Endometrium (tissue), 2 donors: ENCODE measurements around the gene FANCC.

Experiments
- FAIRE-seq: peaks from 2 replicates; lab custom pipeline; 2012; peaks lifted over from hg19 to GRCh38; lab: Jason Lieb, UNC
- donor health status: control.
- donor health status: control.

FANCC gene

DNA sequence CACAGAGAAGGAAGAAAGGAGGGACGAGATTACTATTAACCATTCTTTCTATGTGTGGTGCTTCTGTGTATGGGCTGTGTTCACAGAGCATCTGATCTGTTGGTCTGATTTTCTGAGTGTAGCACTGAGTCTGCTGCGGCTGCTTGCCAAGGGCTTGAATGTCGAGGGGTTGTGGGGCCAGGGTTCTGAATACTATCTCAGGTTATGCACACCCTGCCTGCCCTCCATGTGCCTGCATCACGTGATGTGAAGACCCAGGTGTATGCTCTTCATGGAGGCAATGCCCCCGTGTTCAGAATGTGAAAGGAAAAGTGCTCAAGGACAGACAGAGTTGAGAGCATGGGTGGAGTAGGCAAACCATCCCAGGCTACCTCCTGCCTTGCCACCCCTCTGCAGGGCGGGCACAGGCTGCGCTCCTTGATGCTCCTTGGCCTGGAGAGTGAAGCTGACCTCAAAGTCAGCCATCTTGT lies 254.9 kb downstream of the FANCC start:
- FAIRE-seq = no peak

DNA sequence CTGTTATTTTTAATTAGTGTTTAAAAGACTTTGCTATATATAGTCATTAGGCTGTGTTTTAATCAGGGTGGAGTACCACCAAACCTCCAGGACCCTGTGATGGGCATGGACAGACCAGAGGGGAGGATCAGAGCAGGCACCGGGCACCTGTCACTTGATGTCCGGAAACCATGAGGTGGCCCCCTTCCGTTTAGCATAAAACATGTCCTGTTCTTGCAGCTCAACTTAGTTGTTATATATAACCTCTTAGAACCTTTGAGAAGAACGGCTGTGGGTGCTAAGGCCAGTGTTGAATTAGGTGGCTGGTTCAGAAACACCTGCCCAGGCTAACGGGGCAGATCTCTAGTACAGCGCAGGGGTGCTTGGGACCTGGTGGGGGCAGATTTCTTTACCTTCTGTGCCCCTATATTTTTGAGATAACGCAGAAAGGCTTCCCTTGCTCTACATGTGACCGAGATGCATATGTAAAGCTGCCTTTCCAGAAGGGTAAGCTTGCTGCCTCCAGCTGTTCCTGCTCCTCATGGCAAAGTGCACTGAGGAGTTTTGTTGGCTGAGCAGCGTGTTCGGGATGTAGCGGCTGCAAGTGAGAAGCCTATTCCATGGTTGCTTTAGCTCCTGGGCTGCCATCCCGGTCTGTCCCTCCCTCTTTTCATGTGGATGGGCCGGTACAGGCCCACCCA lies 255.5 kb downstream of the FANCC start:
- no peak for FAIRE-seq

DNA sequence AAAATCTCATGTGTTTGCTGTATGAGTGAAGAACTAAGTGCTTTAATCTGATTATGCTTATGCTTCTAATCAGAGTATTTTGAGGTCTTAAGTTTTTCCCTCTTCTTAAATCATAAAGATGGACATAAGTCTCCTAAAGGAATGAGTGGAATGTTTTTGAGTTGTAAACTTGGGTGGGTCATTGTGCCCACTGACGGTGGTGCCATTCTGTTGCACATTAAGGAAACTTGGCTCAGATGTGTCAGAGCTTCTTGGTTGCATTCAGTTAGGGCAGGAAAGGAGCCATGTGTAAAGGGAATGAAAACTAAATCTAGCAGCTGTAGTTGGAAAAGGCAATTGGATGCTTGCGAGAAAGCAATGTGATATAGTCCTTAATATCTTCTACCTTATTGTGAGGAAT lies 256.6 kb downstream of the FANCC start:
- no peak for FAIRE-seq

DNA sequence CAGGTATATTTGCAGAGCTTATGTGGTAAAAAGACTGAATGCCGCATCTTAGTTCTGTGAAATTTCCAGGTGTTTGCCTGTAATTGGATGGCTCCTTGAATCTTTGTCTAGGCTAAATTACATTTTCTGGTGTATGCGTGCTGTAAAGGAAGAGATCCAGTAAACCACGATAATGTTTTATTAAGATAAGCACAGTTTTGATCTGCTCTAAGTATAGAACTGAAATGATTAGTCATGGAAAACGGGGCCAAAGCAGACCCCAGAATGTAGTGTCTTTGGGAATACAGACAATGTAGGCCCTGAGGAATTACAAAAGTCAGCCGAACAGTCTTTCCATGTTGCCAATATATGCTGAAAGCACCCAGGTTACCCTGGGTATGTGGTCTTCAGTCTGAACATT lies 257.3 kb downstream of the FANCC start:
- no peak for FAIRE-seq

DNA sequence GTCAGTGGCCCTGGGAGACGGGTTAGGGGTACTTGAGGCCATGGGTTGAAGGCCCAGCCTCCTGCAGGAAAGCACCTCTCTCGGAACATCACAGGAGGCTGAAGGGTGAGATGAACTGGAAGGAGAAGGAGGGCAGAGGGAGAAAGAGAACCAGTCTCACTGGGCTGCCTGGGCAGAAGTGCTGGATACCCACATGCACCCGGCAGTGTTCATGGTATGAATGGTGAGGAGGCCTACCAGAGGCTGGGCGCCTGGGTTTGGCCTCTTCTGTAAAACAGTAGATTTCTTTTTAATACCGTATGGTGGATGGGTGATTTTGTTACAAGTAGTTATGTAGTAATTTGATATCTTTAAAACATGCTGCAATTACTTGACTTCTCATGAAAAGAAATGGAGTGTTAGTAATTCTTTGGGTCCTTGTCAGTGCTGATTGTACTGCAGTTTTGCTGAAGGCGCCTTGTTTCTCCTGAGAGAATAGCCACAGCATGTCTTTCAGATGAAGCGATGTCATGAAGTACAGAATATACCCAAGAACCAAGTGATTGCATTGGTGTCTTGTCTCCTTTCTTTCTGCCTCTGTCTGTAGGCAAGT lies 258.6 kb downstream of the FANCC start:
- no peak for FAIRE-seq

DNA sequence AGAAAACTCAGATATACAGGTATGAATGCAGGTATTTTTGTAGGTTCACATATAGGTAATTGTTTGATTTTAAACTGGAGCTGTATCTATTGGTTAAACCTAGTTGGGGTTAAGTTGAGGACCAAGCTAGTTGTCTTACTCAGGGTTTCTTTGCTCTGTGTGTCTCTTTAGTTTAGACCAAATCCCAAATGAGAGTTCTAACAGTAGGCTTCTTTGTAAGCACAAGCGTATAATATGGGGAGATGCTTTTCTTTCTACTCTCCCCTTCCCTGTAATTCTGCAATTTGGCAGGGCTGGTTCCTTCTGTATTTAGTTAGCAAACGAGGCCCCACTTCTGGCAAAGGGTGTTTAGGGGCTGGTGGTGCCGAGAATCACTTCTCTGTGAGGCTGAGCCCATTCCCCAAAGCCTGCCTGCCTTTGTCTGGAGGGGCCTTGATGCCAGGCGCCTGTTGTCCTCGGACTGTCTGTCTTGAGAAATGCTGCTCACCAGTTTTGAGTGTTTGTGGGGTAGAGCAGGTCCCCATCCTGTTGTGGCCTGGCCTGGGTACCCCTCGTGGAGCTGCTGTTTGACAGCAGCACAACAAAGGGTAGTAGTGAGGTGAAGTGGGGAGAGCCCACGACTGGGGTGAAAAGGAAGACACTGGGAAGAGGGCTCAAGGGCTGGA lies 259.3 kb downstream of the FANCC start:
- no peak for FAIRE-seq

DNA sequence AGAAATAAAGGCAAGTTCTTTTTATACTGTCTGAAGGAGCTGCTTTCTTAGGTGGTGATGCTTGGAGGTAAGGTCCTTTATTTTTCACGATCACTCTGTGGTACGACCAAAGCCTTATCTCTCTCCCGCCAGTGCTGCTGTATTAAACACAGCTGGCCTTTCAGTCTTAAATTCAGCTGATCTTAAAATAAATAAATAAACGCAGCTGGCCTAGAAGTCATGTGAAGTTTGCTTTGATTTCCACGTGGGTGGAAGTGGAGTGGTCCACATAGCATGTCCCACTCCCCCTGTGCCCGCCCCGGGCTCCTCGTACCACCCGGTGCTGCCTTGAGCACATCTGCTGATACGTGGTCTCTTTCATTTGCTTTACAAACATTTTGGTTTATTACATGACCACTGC lies 260.4 kb downstream of the FANCC start:
- no peak for FAIRE-seq

DNA sequence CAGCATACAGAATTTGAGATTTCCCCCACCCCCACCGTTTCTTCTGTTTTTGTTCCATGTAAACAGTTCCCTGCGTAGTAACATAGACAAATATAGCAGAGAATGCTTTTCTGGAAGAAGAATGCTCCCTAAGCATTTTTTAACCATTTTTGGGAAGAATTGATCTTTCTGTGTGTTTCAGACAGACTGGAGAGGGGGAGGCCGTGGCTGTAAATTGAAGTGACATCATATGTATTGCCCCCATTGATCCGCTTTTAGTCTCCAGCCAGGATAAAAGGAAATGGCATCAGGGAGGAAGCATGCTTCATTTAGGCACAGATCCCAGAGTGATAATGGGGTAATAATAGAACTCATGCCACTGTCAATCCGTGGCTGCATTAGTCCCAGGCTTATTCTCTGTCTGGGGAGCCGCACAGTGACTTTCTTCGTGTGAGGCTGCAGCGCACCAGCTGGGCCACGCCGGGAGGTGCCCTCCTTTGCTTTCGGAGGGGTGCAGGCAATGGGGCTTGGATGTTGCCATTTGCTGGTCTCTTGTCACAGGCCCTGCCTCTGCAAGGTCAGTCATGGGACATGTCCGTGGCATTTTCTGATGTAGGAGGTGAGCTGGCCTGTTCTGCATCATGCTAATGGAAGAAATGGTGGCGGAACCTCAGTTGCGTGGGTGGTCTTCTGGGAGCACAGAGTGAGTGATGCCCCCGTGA lies 261.5 kb downstream of the FANCC start:
- FAIRE-seq = no peak

DNA sequence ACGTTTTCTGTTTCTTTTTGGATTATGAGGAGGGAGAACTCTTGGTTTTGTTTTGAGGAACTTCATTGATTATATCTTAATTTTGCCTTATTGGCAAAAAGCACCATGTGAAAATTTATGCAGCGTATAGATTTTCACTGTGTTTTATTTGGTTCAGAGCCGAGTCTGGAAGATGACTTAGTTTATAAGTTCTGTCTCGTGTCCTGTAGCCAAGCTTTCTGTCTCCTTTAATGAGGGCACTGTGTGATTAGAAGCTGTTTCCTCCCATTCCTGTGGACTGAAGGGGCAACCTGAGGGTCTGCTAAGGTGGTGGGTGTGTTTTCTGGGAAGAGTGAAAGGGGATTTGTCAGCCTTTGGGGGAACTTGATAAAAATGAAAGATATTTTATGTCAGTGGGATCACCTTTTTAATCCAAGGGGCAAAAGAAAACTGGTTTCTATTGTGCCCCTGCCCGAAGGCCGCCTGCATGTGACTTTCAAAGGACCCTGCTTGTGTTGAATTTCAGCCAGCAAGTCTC lies 262.1 kb downstream of the FANCC start:
- FAIRE-seq = no peak

DNA sequence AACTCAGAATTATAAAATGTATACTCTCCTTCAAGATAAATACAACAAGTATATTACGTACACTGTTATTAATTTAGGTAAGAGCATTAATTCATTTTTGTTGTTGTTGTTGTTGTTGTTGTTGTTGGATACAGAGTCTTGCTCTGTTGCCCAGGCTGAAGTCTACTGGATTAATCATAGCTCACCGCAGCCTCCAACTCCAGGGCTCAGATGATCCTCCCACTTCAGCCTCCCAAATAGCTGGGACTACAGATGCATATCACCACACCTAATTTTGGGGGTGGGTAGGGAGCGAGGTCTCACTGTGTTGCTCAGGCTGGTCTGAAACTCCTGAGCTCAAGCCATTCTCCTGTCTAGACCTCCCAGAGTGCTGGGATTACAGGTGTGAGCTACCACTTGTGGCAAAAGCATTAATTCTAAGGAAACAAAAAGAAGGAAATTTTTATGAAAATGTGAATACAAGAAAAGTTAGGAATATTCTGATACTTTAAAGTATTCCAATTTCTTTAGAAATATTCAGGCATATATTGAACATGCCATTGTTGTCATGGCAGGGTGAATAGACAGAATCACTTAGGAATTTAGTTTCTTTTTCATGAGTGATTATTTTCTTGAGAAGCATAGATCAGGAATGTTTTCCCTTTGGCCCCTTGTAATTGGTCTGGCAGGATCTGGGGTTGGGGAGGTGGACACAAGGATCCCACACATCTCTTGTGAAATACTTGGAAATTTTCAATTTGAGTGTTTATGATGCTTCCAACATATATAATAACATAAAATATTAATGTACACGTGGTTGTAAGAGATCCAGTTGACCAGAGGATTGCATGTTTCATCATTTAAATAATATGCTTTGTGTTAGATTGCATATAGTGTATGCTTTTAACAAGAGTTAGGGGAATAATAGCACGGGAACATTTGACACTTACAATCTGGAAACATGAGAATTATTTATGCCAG lies 263.6 kb downstream of the FANCC start:
- FAIRE-seq = no peak

DNA sequence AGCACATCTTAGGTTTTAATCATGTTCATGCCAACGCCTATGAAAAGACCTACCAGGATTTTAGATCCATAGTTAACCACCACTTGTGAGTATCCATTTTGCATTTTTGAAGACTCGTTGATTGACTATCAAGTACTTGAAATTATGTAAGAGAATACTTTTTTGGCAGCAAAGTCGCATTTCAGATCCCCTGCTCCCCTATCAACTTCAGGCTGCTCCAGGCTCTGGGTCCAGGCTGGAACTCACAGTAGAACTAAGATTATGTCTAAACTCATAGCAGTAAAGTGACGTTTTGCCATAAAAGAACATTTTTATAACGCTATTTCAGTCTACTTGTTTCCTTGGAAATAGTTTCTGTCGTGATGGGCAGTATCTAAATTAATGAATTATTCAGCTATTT lies 267.7 kb downstream of the FANCC start:
- no peak for FAIRE-seq
